Medulla oblongata (tissue), 1 donor: ENCODE measurements around the gene ATP1B1.

Experiments used
- DNase-seq: peaks from one replicate; pipeline ENCODE4 v3.0.0-alpha.2; 2015; ENCODE audit errors: extremely low spot score

Gene ATP1B1

GRCh38 chr1:169106095-169106920 lies at the start of gene ATP1B1:
TSS of gene ATP1B1 (plus strand) at chr1:169106690. CDS start at chr1:169106830, 140 bp downstream.
- peak; percentile 94 for DNase-seq

GRCh38 chr1:169059421-169059820 lies 47.1 kb upstream of the ATP1B1 start:
- DNase-seq = no peak

GRCh38 chr1:169060043-169060722 lies 46.3 kb upstream of the ATP1B1 start:
- peak; percentile 21 for DNase-seq

GRCh38 chr1:169060919-169061639 lies 45.4 kb upstream of the ATP1B1 start:
- peak; percentile 53 for DNase-seq

GRCh38 chr1:169062152-169062551 lies 44.3 kb upstream of the ATP1B1 start:
- no peak for DNase-seq

- no peak for DNase-seq
Observed at GRCh38 chr1:169064103-169064502, 42.4 kb upstream of the ATP1B1 start.

- no peak for DNase-seq
Observed at GRCh38 chr1:169070547-169070946, 35.9 kb upstream of the ATP1B1 start.

- DNase-seq = no peak
Observed at GRCh38 chr1:169070958-169071357, 35.5 kb upstream of the ATP1B1 start.

GRCh38 chr1:169072945-169073725 lies 33.4 kb upstream of the ATP1B1 start:
- DNase-seq = peak; percentile 50

GRCh38 chr1:169078163-169078883 lies 28.2 kb upstream of the ATP1B1 start:
- DNase-seq = no peak

- DNase-seq = no peak
Observed at GRCh38 chr1:169081503-169082123, 24.9 kb upstream of the ATP1B1 start.

GRCh38 chr1:169085911-169086310 lies 20.6 kb upstream of the ATP1B1 start:
- no peak for DNase-seq

GRCh38 chr1:169086603-169087455 lies 19.7 kb upstream of the ATP1B1 start:
- DNase-seq = peak; percentile 48

- no peak for DNase-seq
Observed at GRCh38 chr1:169087876-169088275, 18.6 kb upstream of the ATP1B1 start.

- DNase-seq = peak; percentile 82
Observed at GRCh38 chr1:169089776-169090175, 16.7 kb upstream of the ATP1B1 start.

- no peak for DNase-seq
Observed at GRCh38 chr1:169090308-169090899, 16.1 kb upstream of the ATP1B1 start.

- peak; percentile 50 for DNase-seq
Observed at GRCh38 chr1:169090900-169091311, 15.6 kb upstream of the ATP1B1 start.

GRCh38 chr1:169091480-169091941 lies 15.0 kb upstream of the ATP1B1 start:
- DNase-seq = no peak

- no peak for DNase-seq
Observed at GRCh38 chr1:169092399-169092798, 14.1 kb upstream of the ATP1B1 start.
